ENCODE measurements around the gene KY.

KY gene

GRCh38 chr3:134615743-134616142 lies 35.1 kb downstream of the KY start:
- Histone ChIP-seq H3K9me3 (no peaks in the 10 kb centered on the region), H3K27ac (no peak overlapping the region), H3K4me3 (no peak overlapping the region), H3K27me3 (no peaks in the 10 kb centered on the region), H3K36me3 (peaks cover 0 to 34% (median 0%) of the 10 kb centered on the region in 3 donors), H3K4me1 (no peaks in the 10 kb centered on the region)
- TF ChIP-seq CTCF (IDR thresholded peaks at IDR 0.05): no peak
- intact Hi-C loops (cut with DNase I; ENCODE audit: low total_unique reads): no loop called here
- no peak for DNase-seq

GRCh38 chr3:134614955-134615354 lies 35.9 kb downstream of the KY start:
- Histone ChIP-seq H3K27me3 (no peaks in the 10 kb centered on the region), H3K9me3 (no peaks in the 10 kb centered on the region), H3K4me1 (no peaks in the 10 kb centered on the region), H3K27ac (no peak overlapping the region), H3K4me3 (no peak overlapping the region), H3K36me3 (peaks cover 0 to 26% (median 0%) of the 10 kb centered on the region in 3 donors)
- intact Hi-C loops (cut with DNase I; ENCODE audit: low total_unique reads): no loop called here
- no peak for DNase-seq
- TF ChIP-seq CTCF (IDR thresholded peaks at IDR 0.05): no peak

GRCh38 chr3:134613006-134613520 lies 37.8 kb downstream of the KY start:
- H3K9me3 ChIP-seq: no peaks in the 10 kb centered on the region
- DNase-seq: no peak
- H3K27me3 ChIP-seq: no peaks in the 10 kb centered on the region
- H3K27ac ChIP-seq: no peak overlapping the region
- H3K36me3 ChIP-seq: peaks cover 0 to 14% (median 0%) of the 10 kb centered on the region in 3 donors
- intact Hi-C loops (cut with DNase I; ENCODE audit: low total_unique reads): no loop called here
- no peaks in the 10 kb centered on the region for H3K4me1 ChIP-seq
- TF ChIP-seq CTCF (IDR thresholded peaks at IDR 0.05): no peak
- no peak overlapping the region for H3K4me3 ChIP-seq

- Histone ChIP-seq H3K36me3 (peaks cover 0 to 11% (median 0%) of the 10 kb centered on the region in 3 donors), H3K27me3 (no peaks in the 10 kb centered on the region), H3K27ac (no peak overlapping the region), H3K4me3 (no peak overlapping the region), H3K4me1 (no peaks in the 10 kb centered on the region), H3K9me3 (no peaks in the 10 kb centered on the region)
- TF ChIP-seq CTCF (IDR thresholded peaks at IDR 0.05): no peak
- intact Hi-C loops (cut with DNase I; ENCODE audit: low total_unique reads): no loop called here
- DNase-seq: no peak
These were observed 39.3 kb downstream of the KY start for GRCh38 chr3:134611516-134611915.

GRCh38 chr3:134610432-134611385 lies 40.1 kb downstream of the KY start:
- intact Hi-C loops (cut with DNase I; ENCODE audit: low total_unique reads): no loop called here
- Histone ChIP-seq H3K9me3 (no peaks in the 10 kb centered on the region), H3K36me3 (peaks cover 0 to 11% (median 0%) of the 10 kb centered on the region in 3 donors), H3K4me1 (no peaks in the 10 kb centered on the region), H3K4me3 (no peak overlapping the region), H3K27me3 (no peaks in the 10 kb centered on the region), H3K27ac (no peak overlapping the region)
- no peak for TF ChIP-seq CTCF (IDR thresholded peaks at IDR 0.05)
- DNase-seq: no peak

All from tibial artery (tissue), 4 donors.